B cell (primary cell): ENCODE results near the gene CYP2R1. TPM values are rescaled to one million over a fixed set of nuclear protein-coding genes. Genes with fewer than 3 reads are reported as not detected.

Source experiments
- ATAC-seq: fragments of 200-7000 bp; cut with Tn5 transposase; one replicate; pipeline ENCODE4 v1.10.0; 2021; ENCODE audit warnings: low read depth, mild to moderate bottlenecking, moderate number of reproducible peaks, moderate library complexity
- CTCF ChIA-PET: fragments of 350-600 bp; sonication (Branson Sonifier 250); formaldehyde crosslinking; loops from one replicate; lab custom pipeline; 2021; ENCODE audit warnings: antibody characterized with exemption, inconsistent platforms; lab: Charles Lee
- POLR2A ChIA-PET: fragments of 350-600 bp; sonication (Branson Sonifier 250); formaldehyde crosslinking; loops from one replicate; lab custom pipeline; 2021; ENCODE audit warnings: antibody characterized with exemption; lab: Charles Lee
- DNase-seq: peaks from one replicate; pipeline ENCODE4 v3.0.0; 2013
- H2AFZ ChIP-seq: 2 replicates; pipeline ENCODE4 v1.6.1; 2012; ENCODE audit warnings: mild to moderate bottlenecking, low read depth, low read length; ENCODE audit not compliant: insufficient read depth, poor library complexity, severe bottlenecking
- H3K27ac ChIP-seq, 2 donors: 1 replicate in 1 of 2; 2 replicates in 1 of 2; pipeline ENCODE4 v1.5.1; 2012 to 2013; ENCODE audit warnings: low read length in 2 of 2, mild to moderate bottlenecking in 2 of 2, moderate library complexity in 1 of 2
- H3K27me3 ChIP-seq, 4 experiments: fragments of 200-600 bp in 1 of 4; sonication (generic) in 1 of 4; replicated peaks in 1 of 4; 1 replicate in 2 of 4; 2 replicates in 2 of 4; pipeline versions ENCODE4 v1.6.1 to v1.7.0; 2013 to 2016; ENCODE audit warnings: low read length in 3 of 4, mild to moderate bottlenecking in 2 of 4, mixed read lengths in 1 of 4, moderate library complexity in 1 of 4; ENCODE audit not compliant: insufficient read depth in 4 of 4, control insufficient read depth in 3 of 4; ENCODE audit errors: control extremely low read depth in 1 of 4
- H3K36me3 ChIP-seq, 2 experiments: replicated peaks in 1 of 2; 1 replicate in 1 of 2; 2 replicates in 1 of 2; pipeline versions ENCODE4 v1.6.1 to v1.7.1; 2013; ENCODE audit warnings: low read length in 1 of 2; ENCODE audit not compliant: insufficient read depth in 2 of 2, control insufficient read depth in 1 of 2; ENCODE audit errors: control extremely low read depth in 1 of 2, extremely low read depth in 1 of 2
- H3K4me1 ChIP-seq, 2 donors: fragments of 200-600 bp in 1 of 2; sonication (generic) in 1 of 2; 1 replicate in 1 of 2; 2 replicates in 1 of 2; pipeline versions ENCODE4 v1.5.1 to v1.6.1; 2013 to 2017; ENCODE audit warnings: low read length in 2 of 2; ENCODE audit not compliant: control insufficient read depth in 2 of 2, insufficient read depth in 2 of 2
- H3K4me2 ChIP-seq: replicated peaks from 2 replicates; pipeline ENCODE3; 2012; ENCODE audit warnings: mild to moderate bottlenecking, low read depth, low read length; ENCODE audit not compliant: poor library complexity, severe bottlenecking
- H3K4me3 ChIP-seq, 5 experiments: fragments of 200-600 bp in 1 of 5; sonication (generic) in 1 of 5; 1 replicate in 3 of 5; 2 replicates in 2 of 5; pipeline versions ENCODE4 v1.5.1 to v1.7.0; 2011 to 2016; ENCODE audit warnings: low read length in 4 of 5, mild to moderate bottlenecking in 4 of 5, low read depth in 2 of 5, control low read depth in 1 of 5, moderate library complexity in 1 of 5; ENCODE audit not compliant: insufficient read depth in 1 of 5; ENCODE audit errors: control extremely low read depth in 1 of 5, extremely low read depth in 1 of 5
- H3K79me2 ChIP-seq: fragments of 200-600 bp; sonication (generic); one replicate; pipeline ENCODE4 v1.6.0; 2016; ENCODE audit warnings: low read length; ENCODE audit not compliant: control insufficient read depth, insufficient read depth
- H3K9ac ChIP-seq: fragments of 200-600 bp; sonication (generic); 2 replicates; pipeline ENCODE4 v1.6.1; 2017; ENCODE audit warnings: mild to moderate bottlenecking, low read length, moderate library complexity
- H3K9me3 ChIP-seq, 3 donors: one replicate each; pipeline versions ENCODE4 v1.6.1 to v1.7.1; 2013; ENCODE audit warnings: low read length in 2 of 3; ENCODE audit not compliant: control insufficient read depth in 2 of 3, insufficient read depth in 1 of 3; ENCODE audit errors: control extremely low read depth in 1 of 3
- H4K20me1 ChIP-seq: 2 replicates; pipeline ENCODE4 v1.6.0; 2012; ENCODE audit warnings: mild to moderate bottlenecking, low read length; ENCODE audit not compliant: insufficient read depth, control insufficient read depth, poor library complexity, severe bottlenecking
- H3K27ac Mint-ChIP-seq: one replicate; pipeline ENCODE4 v1.8.0; 2021; ENCODE audit warnings: mixed read lengths
- H3K27me3 Mint-ChIP-seq: one replicate; pipeline ENCODE4 v1.8.0; 2021; ENCODE audit warnings: mixed read lengths
- H3K4me1 Mint-ChIP-seq: one replicate; pipeline ENCODE4 v1.8.0; 2021; ENCODE audit warnings: mixed read lengths
- H3K4me3 Mint-ChIP-seq: one replicate; pipeline ENCODE4 v1.8.0; 2021; ENCODE audit warnings: mixed read lengths
- H3K9me3 Mint-ChIP-seq: one replicate; pipeline ENCODE4 v1.8.0; 2022; ENCODE audit warnings: mixed read lengths; ENCODE audit not compliant: insufficient read depth
- CTCF ChIP-seq: fragments of 200-600 bp; IDR thresholded peaks from one replicate; pipeline ENCODE4 v1.8.0; 2022; ENCODE audit warnings: antibody characterized with exemption, mild to moderate bottlenecking
- EZH2 ChIP-seq: IDR thresholded peaks from 2 replicates; pipeline ENCODE4 v1.6.1; 2012; ENCODE audit warnings: borderline replicate concordance, low read depth, mild to moderate bottlenecking, moderate library complexity, low read length; ENCODE audit not compliant: insufficient read depth, poor library complexity, severe bottlenecking
- WGBS: methylation state at CpG from one replicate; pipeline ENCODE4 v1.1.5; 2013; ENCODE audit warnings: missing lambda C conversion rate; ENCODE audit not compliant: insufficient coverage; 5-methylcytosine and 5-hydroxymethylcytosine counted together
- intact Hi-C: fragments of 100-400 bp; cut with micrococcal nuclease; formaldehyde crosslinking; loops from one replicate; pipeline ENCODE4 v1.10.0; 2022
- polyA plus RNA-seq: library from polyadenylated mRNA; depleted of rRNA; stranded (reverse); fragments of >200 nt; gene quantifications from 2 replicates; pipeline ENCODE4 v1.2.3, GENCODE V29; 2012
- total RNA-seq, 2 donors: library from RNA; stranded (reverse); fragments of 120-200 nt in 1 of 2; gene quantifications; 1 replicate in 1 of 2; 2 replicates in 1 of 2; pipeline versions ENCODE4 v1.2.3 to v1.2.4, GENCODE V29; 2013 to 2022

The CYP2R1 gene
- total and polyA plus RNA-seq, 2 donors (not counting 1 experiment from before 2014, with no cell fraction given) = 11.6 to 42.4 TPM

GRCh38 chr11:14905104-14906033 is 13.3 kb upstream of the CYP2R1 start:
- intact Hi-C loops = loop anchor here (1.0 to 5.0 kb wide), 9 partner anchors 14 to 1238 kb away; partner anchors contain the start of genes FAR1, PDE3B and PSMA1
- H3K4me3 ChIP-seq = peak overlapping the region; percentile 61 to 87 (median 63)
- peak overlapping the region; percentile 78 for H3K9ac ChIP-seq
- H3K9me3 ChIP-seq = peaks cover 0 to 6% (median 0%) of the 10 kb centered on the region in 3 donors
- H3K4me2 ChIP-seq = peak overlapping the region; percentile 100
- peaks cover 32 to 44% of the 10 kb centered on the region in 2 donors for H3K4me1 ChIP-seq
- H3K9me3 Mint-ChIP-seq = no peaks in the 10 kb centered on the region
- DNase-seq (peak; percentile 95), ATAC-seq (peak; percentile 79)
- H3K27ac ChIP-seq = peak overlapping the region; percentile 22 to 25
- H3K27me3 ChIP-seq = no peaks in the 10 kb centered on the region
- peaks cover 45% of the 10 kb centered on the region for H3K4me1 Mint-ChIP-seq
- no peaks in the 10 kb centered on the region for H3K36me3 ChIP-seq
- ChIA-PET CTCF (interaction anchor here (0.5 to 8.6 kb wide), 25 partner anchors 13 to 425 kb away, joined by 3 to 214 read pairs (median 5); partner anchors contain the start of genes CALCB, COPB1, CYP2R1 and PDE3B), POLR2A (interaction anchor here (0.7 to 4.0 kb wide), 3 partner anchors 14 to 327 kb away, joined by 3 to 29 read pairs (median 4); partner anchors contain the start of gene CYP2R1)
- H3K4me3 Mint-ChIP-seq = peak overlapping the region; percentile 97
- TF ChIP-seq CTCF (peak; percentile 71), EZH2 (no peak)
- H2AFZ ChIP-seq = peak overlapping the region; percentile 74
- no peaks in the 10 kb centered on the region for H3K79me2 ChIP-seq
- no peaks in the 10 kb centered on the region for H3K27me3 Mint-ChIP-seq
- WGBS = under 1% methylated on average over 58 of the region's 58 CpGs
- H4K20me1 ChIP-seq = no peaks in the 10 kb centered on the region
- H3K27ac Mint-ChIP-seq = peak overlapping the region; percentile 93
